Liver (tissue), 9 donors: ENCODE results near the gene CHRDL2. TPM values are rescaled to one million over a fixed set of nuclear protein-coding genes. Genes with fewer than 3 reads are reported as not detected.

Source experiments
- DNase-seq: peaks from one replicate; pipeline ENCODE4 v3.0.0-alpha.2; 2017; ENCODE audit warnings: low spot score
- H3K27ac ChIP-seq, 2 donors: one replicate each; pipeline ENCODE4 v1.7.0; 2013; ENCODE audit warnings: inconsistent platforms in 2 of 2, low read length in 2 of 2, control low read depth in 1 of 2, low read depth in 1 of 2, mild to moderate bottlenecking in 1 of 2
- H3K27me3 ChIP-seq, 4 donors: one replicate each; pipeline versions ENCODE4 v1.6.1 to v1.7.0; 2013; ENCODE audit warnings: low read length in 3 of 4, inconsistent platforms in 1 of 4, mild to moderate bottlenecking in 1 of 4, moderate library complexity in 1 of 4; ENCODE audit not compliant: control insufficient read depth in 4 of 4, insufficient read depth in 4 of 4
- H3K36me3 ChIP-seq, 4 donors: one replicate each; pipeline versions ENCODE4 v1.6.1 to v1.7.0; 2013; ENCODE audit warnings: low read length in 3 of 4, mild to moderate bottlenecking in 3 of 4, low read depth in 1 of 4, moderate library complexity in 1 of 4; ENCODE audit not compliant: control insufficient read depth in 4 of 4, insufficient read depth in 3 of 4
- H3K4me1 ChIP-seq, 4 donors: one replicate each; pipeline versions ENCODE4 v1.6.1 to v1.7.0; 2013; ENCODE audit warnings: low read length in 3 of 4, mild to moderate bottlenecking in 3 of 4, moderate library complexity in 1 of 4; ENCODE audit not compliant: control insufficient read depth in 4 of 4, insufficient read depth in 4 of 4
- H3K4me3 ChIP-seq, 3 donors: one replicate each; pipeline versions ENCODE4 v1.6.1 to v1.7.0; 2013; ENCODE audit warnings: low read length in 3 of 3, control low read depth in 1 of 3, low read depth in 1 of 3, mild to moderate bottlenecking in 1 of 3
- H3K9ac ChIP-seq, 2 donors: one replicate each; pipeline ENCODE4 v1.7.0; 2013; ENCODE audit warnings: low read length in 2 of 2, mild to moderate bottlenecking in 2 of 2, moderate library complexity in 2 of 2, control low read depth in 1 of 2, low read depth in 1 of 2
- H3K9me3 ChIP-seq, 4 donors: one replicate each; pipeline versions ENCODE4 v1.6.1 to v1.7.0; 2013; ENCODE audit warnings: low read length in 3 of 4; ENCODE audit not compliant: control insufficient read depth in 4 of 4
- ATF3 ChIP-seq: IDR thresholded peaks from 2 replicates; pipeline ENCODE4 v1.6.1; 2016; ENCODE audit warnings: antibody characterized with exemption
- CTCF ChIP-seq: fragments of 150-350 bp; IDR thresholded peaks from 2 replicates; pipeline ENCODE4 v1.5.1; 2017; ENCODE audit warnings: improper control_type of control experiment, low read depth, low read length; ENCODE audit not compliant: missing input control
- EGR1 ChIP-seq, 2 donors: IDR thresholded peaks; 2 replicates each; pipeline ENCODE4 v1.6.1; 2016 to 2018; ENCODE audit warnings: antibody characterized with exemption in 2 of 2, low read depth in 2 of 2
- FOXA1 ChIP-seq: IDR thresholded peaks from 2 replicates; pipeline ENCODE4 v1.6.1; 2016; ENCODE audit warnings: antibody characterized with exemption
- FOXA2 ChIP-seq: IDR thresholded peaks from 2 replicates; pipeline ENCODE4 v1.6.1; 2016; ENCODE audit warnings: antibody characterized with exemption
- GABPA ChIP-seq, 2 donors: IDR thresholded peaks in 1 of 2; conservative IDR thresholded peaks in 1 of 2; 2 replicates each; pipeline ENCODE4 v1.6.1; 2016; ENCODE audit warnings: antibody characterized with exemption in 2 of 2, mild to moderate bottlenecking in 1 of 2, moderate library complexity in 1 of 2
- HNF4A ChIP-seq, 2 donors: conservative IDR thresholded peaks; 2 replicates each; pipeline ENCODE4 v1.6.1; 2016; ENCODE audit warnings: antibody characterized with exemption in 2 of 2, mild to moderate bottlenecking in 2 of 2
- HNF4G ChIP-seq: IDR thresholded peaks from 2 replicates; pipeline ENCODE4 v1.6.1; 2016; ENCODE audit warnings: antibody characterized with exemption
- JUND ChIP-seq, 2 donors: IDR thresholded peaks; 2 replicates each; pipeline ENCODE4 v1.6.1; 2016; ENCODE audit warnings: antibody characterized with exemption in 2 of 2
- MAX ChIP-seq: IDR thresholded peaks from 2 replicates; pipeline ENCODE4 v1.6.1; 2016; ENCODE audit warnings: antibody characterized with exemption
- NR2F2 ChIP-seq: IDR thresholded peaks from 2 replicates; pipeline ENCODE4 v1.6.1; 2016; ENCODE audit warnings: antibody characterized with exemption
- RAD21 ChIP-seq, 2 donors: IDR thresholded peaks; 2 replicates each; pipeline ENCODE4 v1.6.1; 2016; ENCODE audit warnings: antibody characterized with exemption in 2 of 2, mild to moderate bottlenecking in 2 of 2
- REST ChIP-seq: IDR thresholded peaks from 2 replicates; pipeline ENCODE4 v1.6.1; 2016; ENCODE audit warnings: antibody characterized with exemption, mild to moderate bottlenecking
- RXRA ChIP-seq, 2 donors: IDR thresholded peaks; 2 replicates each; pipeline ENCODE4 v1.6.1; 2017 to 2018; ENCODE audit warnings: antibody characterized with exemption in 2 of 2, mild to moderate bottlenecking in 1 of 2
- SP1 ChIP-seq: IDR thresholded peaks from 2 replicates; pipeline ENCODE4 v1.6.1; 2018; ENCODE audit warnings: antibody characterized with exemption, mild to moderate bottlenecking
- TAF1 ChIP-seq: conservative IDR thresholded peaks from 2 replicates; pipeline ENCODE4 v1.6.1; 2016; ENCODE audit warnings: antibody characterized with exemption, mild to moderate bottlenecking
- YY1 ChIP-seq: IDR thresholded peaks from 2 replicates; pipeline ENCODE4 v1.6.1; 2016; ENCODE audit warnings: antibody characterized with exemption, mild to moderate bottlenecking
- WGBS: extraction: QIAGEN DNeasy Blood & Tissue Kit; methylation state at CpG from one replicate; pipeline ENCODE4 v1.1.7; 2013; 5-methylcytosine and 5-hydroxymethylcytosine counted together
- polyA plus RNA-seq, 2 donors: library from polyadenylated mRNA; stranded (reverse) in 1 of 2; unstranded in 1 of 2; fragments of 200-250 nt in 1 of 2; fragments of >200 nt in 1 of 2; fragmentation: Nextera tagmentation in 1 of 2; extraction: Ambion mirVana in 1 of 2; gene quantifications; one replicate each; pipeline versions ENCODE4 v1.2.1 to v1.2.3, GENCODE V29; 2013 to 2015
- total RNA-seq, 2 donors: library from RNA; depleted of rRNA; stranded (reverse); fragments of >200 nt; gene quantifications; one replicate each; pipeline ENCODE4 v1.2.3, GENCODE V29; 2014
- donor health status: healthy.
- donor health status: healthy.
- donor health status: healthy.
- donor health status: healthy.
- donor health status: healthy.

The CHRDL2 gene
- total and polyA plus RNA-seq, 4 donors: 1.8 to 19.0 (median 15.8) TPM; not detected in 1

GRCh38 chr11:74699615-74700396 lies 31.4 kb downstream of the CHRDL2 start (continued):
- no peak for TF ChIP-seq REST
- no peak for TF ChIP-seq JUND (IDR thresholded peaks at IDR 0.05)
- TF ChIP-seq RXRA (IDR thresholded peaks at IDR 0.05): no peak

- 31% methylated on average over 4 of the region's 4 CpGs for WGBS
- peaks cover 3 to 21% (median 17%) of the 10 kb centered on the region in 4 donors for H3K4me1 ChIP-seq
- H3K9ac ChIP-seq: peak overlapping the region; percentile 79 to 83
- no peaks in the 10 kb centered on the region for H3K36me3 ChIP-seq
- no peaks in the 10 kb centered on the region for H3K9me3 ChIP-seq
- DNase-seq: no peak
- no peaks in the 10 kb centered on the region for H3K27me3 ChIP-seq
- TF ChIP-seq HNF4A (conservative IDR thresholded peaks at IDR 0.05) (peak in 1 of 2 donors; percentile 11), NR2F2 (no peak), RXRA (IDR thresholded peaks at IDR 0.05) (peak in 1 of 2 donors; percentile 21)
- peak overlapping the region in 2 of 3 donors; percentile 1 to 48 for H3K4me3 ChIP-seq
- peak overlapping the region; percentile 85 to 94 for H3K27ac ChIP-seq
These were observed 33.5 kb downstream of the CHRDL2 start for GRCh38 chr11:74697722-74698121.

- Histone ChIP-seq H3K4me3 (peak overlapping the region in 2 of 3 donors; percentile 30 to 48), H3K27ac (peak overlapping the region; percentile 85 to 94), H3K27me3 (no peaks in the 10 kb centered on the region), H3K4me1 (peaks cover 3 to 21% (median 17%) of the 10 kb centered on the region in 4 donors), H3K9ac (peak overlapping the region; percentile 79 to 92), H3K9me3 (no peaks in the 10 kb centered on the region), H3K36me3 (no peaks in the 10 kb centered on the region)
- DNase-seq: no peak
- WGBS: 14% methylated on average over 16 of the region's 16 CpGs
- TF ChIP-seq MAX (peak; percentile 72), HNF4G (no peak), REST (peak; percentile 91), YY1 (peak; percentile 66), ATF3 (no peak), TAF1 (peak; percentile 76), NR2F2 (peak; percentile 18), HNF4A (conservative IDR thresholded peaks at IDR 0.05) (peak; percentile 18 to 50), JUND (IDR thresholded peaks at IDR 0.05) (peak; percentile 27 to 35), RAD21 (IDR thresholded peaks at IDR 0.05) (peak in 1 of 2 donors; percentile 45), EGR1 (IDR thresholded peaks at IDR 0.05; ENCODE audit: low read depth in 2 of 2) (peak; percentile 95), GABPA (IDR thresholded peaks at IDR 0.05 in 1 of 2, conservative IDR thresholded peaks at IDR 0.05 in 1 of 2) (peak in 1 of 2 donors; percentile 32), SP1 (peak; percentile 92), FOXA1 (no peak), FOXA2 (no peak), CTCF (no peak)
These were observed 34.1 kb downstream of the CHRDL2 start for GRCh38 chr11:74696939-74697675.
